ENCODE measurements around the gene GALC. TPM values are rescaled to one million over a fixed set of nuclear protein-coding genes. Genes with fewer than 3 reads are reported as not detected.

GALC gene
- total RNA-seq, 1 donor from 2014 or later = 21.2 TPM

DNA sequence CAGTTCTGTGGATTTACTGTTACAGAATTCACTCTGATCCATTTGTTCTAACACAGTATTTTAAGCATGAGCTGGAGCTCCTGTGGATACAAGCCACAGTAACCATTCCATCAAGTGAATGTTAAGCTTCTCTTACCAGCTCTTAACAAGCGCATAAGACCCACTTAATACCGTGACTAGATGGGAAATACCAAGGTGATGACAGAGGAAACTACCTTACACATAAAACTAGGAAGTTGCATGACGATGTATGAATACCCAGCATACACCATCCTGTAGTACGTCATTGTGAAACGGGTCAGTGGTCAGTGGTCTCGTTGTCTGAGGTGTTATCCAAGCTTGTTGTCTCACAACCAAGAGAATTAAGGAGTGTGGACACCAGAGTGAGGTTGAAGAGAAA, 2.0 kb upstream of the GALC start:
- Histone ChIP-seq H3K9me3 (ENCODE audit: insufficient read depth, low read depth, low read length) (no peaks in the 10 kb centered on the region), H3K4me2 (ENCODE audit: low read length) (no peak overlapping the region), H3K4me3 (ENCODE audit: insufficient read depth, low read depth, low read length) (no peak overlapping the region), H3K36me3 (ENCODE audit: insufficient read depth, low read length) (no peaks in the 10 kb centered on the region), H4K20me1 (ENCODE audit: insufficient read depth, low read length) (no peaks in the 10 kb centered on the region), H3K79me2 (ENCODE audit: insufficient read depth, low read length) (no peaks in the 10 kb centered on the region), H2AFZ (ENCODE audit: low read depth, low read length) (no peak overlapping the region), H3K4me1 (ENCODE audit: insufficient read depth, low read length) (peaks cover 11% of the 10 kb centered on the region), H3K27ac (ENCODE audit: low read depth, low read length) (no peak overlapping the region), H3K9ac (ENCODE audit: low read length) (no peak overlapping the region), H3K27me3 (ENCODE audit: insufficient read depth, low read length) (no peaks in the 10 kb centered on the region)
- TF ChIP-seq, protein P1, sequence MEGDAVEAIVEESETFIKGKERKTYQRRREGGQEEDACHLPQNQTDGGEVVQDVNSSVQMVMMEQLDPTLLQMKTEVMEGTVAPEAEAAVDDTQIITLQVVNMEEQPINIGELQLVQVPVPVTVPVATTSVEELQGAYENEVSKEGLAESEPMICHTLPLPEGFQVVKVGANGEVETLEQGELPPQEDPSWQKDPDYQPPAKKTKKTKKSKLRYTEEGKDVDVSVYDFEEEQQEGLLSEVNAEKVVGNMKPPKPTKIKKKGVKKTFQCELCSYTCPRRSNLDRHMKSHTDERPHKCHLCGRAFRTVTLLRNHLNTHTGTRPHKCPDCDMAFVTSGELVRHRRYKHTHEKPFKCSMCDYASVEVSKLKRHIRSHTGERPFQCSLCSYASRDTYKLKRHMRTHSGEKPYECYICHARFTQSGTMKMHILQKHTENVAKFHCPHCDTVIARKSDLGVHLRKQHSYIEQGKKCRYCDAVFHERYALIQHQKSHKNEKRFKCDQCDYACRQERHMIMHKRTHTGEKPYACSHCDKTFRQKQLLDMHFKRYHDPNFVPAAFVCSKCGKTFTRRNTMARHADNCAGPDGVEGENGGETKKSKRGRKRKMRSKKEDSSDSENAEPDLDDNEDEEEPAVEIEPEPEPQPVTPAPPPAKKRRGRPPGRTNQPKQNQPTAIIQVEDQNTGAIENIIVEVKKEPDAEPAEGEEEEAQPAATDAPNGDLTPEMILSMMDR (IDR thresholded peaks at IDR 0.05; ENCODE audit: insufficient read depth, low read depth, low read length) = no peak
- no peak for TF ChIP-seq EZH2 (IDR thresholded peaks at IDR 0.05; ENCODE audit: insufficient read depth, low read length)
- H3K36me3 Mint-ChIP-seq (ENCODE audit: low read depth, unreplicated experiment) = no peaks in the 10 kb centered on the region
- H3K9me3 Mint-ChIP-seq (ENCODE audit: unreplicated experiment) = no peaks in the 10 kb centered on the region
- H3K4me1 Mint-ChIP-seq (ENCODE audit: low read depth, unreplicated experiment) = peaks cover 29% of the 10 kb centered on the region
- FAIRE-seq (peak; percentile 13), DNase-seq (ENCODE audit: low read depth) (peak; percentile 41)
- peak overlapping the region; percentile 37 for H3K4me3 Mint-ChIP-seq (ENCODE audit: unreplicated experiment)
- peak overlapping the region; percentile 96 for H3K27ac Mint-ChIP-seq (ENCODE audit: unreplicated experiment)
- no peaks in the 10 kb centered on the region for H3K27me3 Mint-ChIP-seq (ENCODE audit: low read depth, unreplicated experiment)

DNA sequence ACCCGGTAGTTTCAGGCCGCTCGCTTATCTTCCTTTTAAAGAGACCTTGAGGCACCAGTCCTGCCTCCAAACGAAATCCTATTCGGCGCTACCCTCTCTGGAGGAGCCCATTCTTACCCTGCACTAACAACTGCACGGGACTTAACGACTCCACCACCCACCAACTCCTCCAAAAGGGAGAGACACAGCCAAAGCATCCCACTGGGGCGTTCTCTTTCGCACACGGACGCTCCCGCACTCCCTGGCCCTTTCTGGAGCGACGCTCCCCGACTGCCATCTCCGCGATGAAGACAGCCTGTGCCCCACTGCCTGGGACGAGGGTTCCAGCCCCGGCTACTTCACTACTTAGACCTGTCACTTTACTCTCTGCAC, 650 bp downstream of the GALC start:
- Mint-ChIP-seq H3K27ac (ENCODE audit: unreplicated experiment) (peak overlapping the region; percentile 79), H3K9me3 (ENCODE audit: unreplicated experiment) (no peaks in the 10 kb centered on the region), H3K36me3 (ENCODE audit: low read depth, unreplicated experiment) (no peaks in the 10 kb centered on the region), H3K4me1 (ENCODE audit: low read depth, unreplicated experiment) (peaks cover 29% of the 10 kb centered on the region), H3K27me3 (ENCODE audit: low read depth, unreplicated experiment) (no peaks in the 10 kb centered on the region), H3K4me3 (ENCODE audit: unreplicated experiment) (peak overlapping the region; percentile 92)
- H3K4me1 ChIP-seq (ENCODE audit: insufficient read depth, low read length) = peaks cover 11% of the 10 kb centered on the region
- no peaks in the 10 kb centered on the region for H3K9me3 ChIP-seq (ENCODE audit: insufficient read depth, low read depth, low read length)
- H3K27me3 ChIP-seq (ENCODE audit: insufficient read depth, low read length) = no peaks in the 10 kb centered on the region
- H3K4me2 ChIP-seq (ENCODE audit: low read length) = peak overlapping the region; percentile 90
- H3K9ac ChIP-seq (ENCODE audit: low read length) = peak overlapping the region; percentile 87
- TF ChIP-seq, protein P1 (IDR thresholded peaks at IDR 0.05; ENCODE audit: insufficient read depth, low read depth, low read length) = no peak
- no peak for TF ChIP-seq EZH2 (IDR thresholded peaks at IDR 0.05; ENCODE audit: insufficient read depth, low read length)
- H3K36me3 ChIP-seq (ENCODE audit: insufficient read depth, low read length) = no peaks in the 10 kb centered on the region
- peak overlapping the region; percentile 84 for H3K27ac ChIP-seq (ENCODE audit: low read depth, low read length)
- H4K20me1 ChIP-seq (ENCODE audit: insufficient read depth, low read length) = no peaks in the 10 kb centered on the region
- FAIRE-seq (no peak), DNase-seq (ENCODE audit: low read depth) (no peak)
- H3K4me3 ChIP-seq (ENCODE audit: insufficient read depth, low read depth, low read length) = peak overlapping the region; percentile 70
- H3K79me2 ChIP-seq (ENCODE audit: insufficient read depth, low read length) = no peaks in the 10 kb centered on the region
- H2AFZ ChIP-seq (ENCODE audit: low read depth, low read length) = peak overlapping the region; percentile 98

DNA sequence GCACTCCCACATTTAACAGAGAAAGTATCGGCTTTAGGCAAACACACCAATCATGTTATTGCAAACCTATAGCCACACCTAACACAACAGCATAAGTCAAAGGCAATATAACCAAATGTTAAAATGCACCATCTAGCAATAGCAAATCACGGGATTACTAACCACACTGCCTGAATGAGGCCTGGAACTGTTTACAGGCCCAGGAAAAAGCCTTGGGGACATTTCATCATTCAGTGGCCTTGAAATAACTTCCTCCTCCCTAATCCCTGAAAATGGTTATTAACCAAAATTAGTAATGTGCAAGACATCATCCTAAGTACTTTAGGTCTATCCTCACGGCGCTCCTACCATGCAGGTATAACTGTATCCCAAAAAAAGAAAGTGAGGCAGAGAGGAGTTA, 2.3 kb downstream of the GALC start:
- TF ChIP-seq EZH2 (IDR thresholded peaks at IDR 0.05; ENCODE audit: insufficient read depth, low read length) = no peak
- TF ChIP-seq, protein P1 (IDR thresholded peaks at IDR 0.05; ENCODE audit: insufficient read depth, low read depth, low read length) = no peak
- Mint-ChIP-seq H3K27me3 (ENCODE audit: low read depth, unreplicated experiment) (no peaks in the 10 kb centered on the region), H3K9me3 (ENCODE audit: unreplicated experiment) (no peaks in the 10 kb centered on the region), H3K36me3 (ENCODE audit: low read depth, unreplicated experiment) (no peaks in the 10 kb centered on the region), H3K4me3 (ENCODE audit: unreplicated experiment) (no peak overlapping the region), H3K27ac (ENCODE audit: unreplicated experiment) (no peak overlapping the region), H3K4me1 (ENCODE audit: low read depth, unreplicated experiment) (peaks cover 15% of the 10 kb centered on the region)
- Histone ChIP-seq H3K9me3 (ENCODE audit: insufficient read depth, low read depth, low read length) (no peaks in the 10 kb centered on the region), H3K36me3 (ENCODE audit: insufficient read depth, low read length) (no peaks in the 10 kb centered on the region), H4K20me1 (ENCODE audit: insufficient read depth, low read length) (no peaks in the 10 kb centered on the region), H3K27me3 (ENCODE audit: insufficient read depth, low read length) (no peaks in the 10 kb centered on the region), H3K4me1 (ENCODE audit: insufficient read depth, low read length) (peaks cover 9% of the 10 kb centered on the region), H3K4me2 (ENCODE audit: low read length) (no peak overlapping the region), H2AFZ (ENCODE audit: low read depth, low read length) (no peak overlapping the region), H3K4me3 (ENCODE audit: insufficient read depth, low read depth, low read length) (no peak overlapping the region), H3K79me2 (ENCODE audit: insufficient read depth, low read length) (no peaks in the 10 kb centered on the region), H3K9ac (ENCODE audit: low read length) (no peak overlapping the region), H3K27ac (ENCODE audit: low read depth, low read length) (no peak overlapping the region)
- no peak for DNase-seq (ENCODE audit: low read depth)
- no peak for FAIRE-seq

Data from astrocyte (in vitro differentiated cells and primary cell).